Activated B cell treated with CpG ODN at 0.5 μM for 24 hours (primary cell): ENCODE data around the gene PLA2G2F. TPM values are rescaled to one million over a fixed set of nuclear protein-coding genes. Genes with fewer than 3 reads are reported as not detected.

ENCODE experiments used
- ATAC-seq: fragments of 200-7000 bp; cut with Tn5 transposase; one replicate; pipeline ENCODE4 v1.10.0; 2021; ENCODE audit warnings: low read depth, mild to moderate bottlenecking, moderate library complexity
- CTCF ChIA-PET: fragments of 350-600 bp; sonication (Branson Sonifier 250); formaldehyde crosslinking; loops from one replicate; lab custom pipeline; 2021; ENCODE audit warnings: antibody characterized with exemption; lab: Charles Lee
- POLR2A ChIA-PET: fragments of 350-600 bp; sonication (Branson Sonifier 250); formaldehyde crosslinking; loops from one replicate; lab custom pipeline; 2021; ENCODE audit warnings: antibody characterized with exemption; lab: Charles Lee
- DNase-seq: peaks from one replicate; pipeline ENCODE4 v3.0.0; 2022
- H3K27ac Mint-ChIP-seq: one replicate; pipeline ENCODE4 v1.8.0; 2020; ENCODE audit warnings: mixed read lengths
- H3K27me3 Mint-ChIP-seq: one replicate; pipeline ENCODE4 v1.8.0; 2021; ENCODE audit warnings: mixed read lengths
- H3K36me3 Mint-ChIP-seq: one replicate; pipeline ENCODE4 v1.8.0; 2021; ENCODE audit warnings: low read depth, mixed read lengths
- H3K4me1 Mint-ChIP-seq: one replicate; pipeline ENCODE4 v1.8.0; 2021; ENCODE audit warnings: mixed read lengths
- H3K4me3 Mint-ChIP-seq: one replicate; pipeline ENCODE4 v1.8.0; 2020; ENCODE audit warnings: mild to moderate bottlenecking, mixed read lengths
- H3K9me3 Mint-ChIP-seq: one replicate; pipeline ENCODE4 v1.8.0; 2020; ENCODE audit warnings: mixed read lengths
- intact Hi-C: fragments of 100-400 bp; cut with micrococcal nuclease; formaldehyde crosslinking; loops from one replicate; pipeline ENCODE4 v1.15.1; 2024
- total RNA-seq: library from RNA; stranded (reverse); gene quantifications from 2 replicates; pipeline ENCODE4 v1.2.3, GENCODE V29; 2022
- TF ChIP-seq, protein P1 (sequence below): fragments of 200-600 bp; IDR thresholded peaks from one replicate; pipeline ENCODE4 v1.8.0; 2022; ENCODE audit warnings: antibody characterized with exemption, mild to moderate bottlenecking

The PLA2G2F gene
- total RNA-seq, 1 donor from 2014 or later: not detected

DNA sequence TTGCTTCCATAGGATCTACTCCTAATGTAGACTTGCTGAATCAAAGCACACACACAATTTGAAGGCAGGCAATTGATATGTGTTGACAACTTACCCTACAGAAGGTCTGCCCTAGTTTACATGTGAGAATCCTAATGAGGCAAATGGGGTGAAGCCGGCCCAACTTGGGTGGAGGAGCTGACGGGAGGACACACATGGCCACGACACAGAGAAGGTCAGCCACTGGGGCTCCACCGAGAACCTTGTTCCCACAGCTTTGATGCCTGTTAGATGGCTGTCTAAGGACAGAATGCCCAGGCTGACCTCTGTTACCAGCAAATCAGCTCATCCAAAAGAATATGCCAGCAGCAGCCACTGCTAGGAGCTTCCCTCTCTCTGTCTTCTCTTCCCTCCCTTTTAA is 18.3 kb upstream of the PLA2G2F start:
- intact Hi-C loops: no loop called here
- Mint-ChIP-seq H3K9me3 (no peaks in the 10 kb centered on the region), H3K27ac (no peak overlapping the region), H3K27me3 (no peaks in the 10 kb centered on the region), H3K36me3 (no peaks in the 10 kb centered on the region), H3K4me3 (no peak overlapping the region), H3K4me1 (peaks cover 70% of the 10 kb centered on the region)
- ATAC-seq (no peak), DNase-seq (no peak)
- POLR2A ChIA-PET: interaction anchor here (1.6 kb wide), 1 partner anchor 51 kb away, joined by 16 read pairs; no protein-coding TSS in a partner anchor
- TF ChIP-seq, protein P1, sequence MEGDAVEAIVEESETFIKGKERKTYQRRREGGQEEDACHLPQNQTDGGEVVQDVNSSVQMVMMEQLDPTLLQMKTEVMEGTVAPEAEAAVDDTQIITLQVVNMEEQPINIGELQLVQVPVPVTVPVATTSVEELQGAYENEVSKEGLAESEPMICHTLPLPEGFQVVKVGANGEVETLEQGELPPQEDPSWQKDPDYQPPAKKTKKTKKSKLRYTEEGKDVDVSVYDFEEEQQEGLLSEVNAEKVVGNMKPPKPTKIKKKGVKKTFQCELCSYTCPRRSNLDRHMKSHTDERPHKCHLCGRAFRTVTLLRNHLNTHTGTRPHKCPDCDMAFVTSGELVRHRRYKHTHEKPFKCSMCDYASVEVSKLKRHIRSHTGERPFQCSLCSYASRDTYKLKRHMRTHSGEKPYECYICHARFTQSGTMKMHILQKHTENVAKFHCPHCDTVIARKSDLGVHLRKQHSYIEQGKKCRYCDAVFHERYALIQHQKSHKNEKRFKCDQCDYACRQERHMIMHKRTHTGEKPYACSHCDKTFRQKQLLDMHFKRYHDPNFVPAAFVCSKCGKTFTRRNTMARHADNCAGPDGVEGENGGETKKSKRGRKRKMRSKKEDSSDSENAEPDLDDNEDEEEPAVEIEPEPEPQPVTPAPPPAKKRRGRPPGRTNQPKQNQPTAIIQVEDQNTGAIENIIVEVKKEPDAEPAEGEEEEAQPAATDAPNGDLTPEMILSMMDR: no peak
- CTCF ChIA-PET: interaction anchor here (0.9 kb wide), 1 partner anchor 32 kb away, joined by 3 read pairs; no protein-coding TSS in a partner anchor

DNA sequence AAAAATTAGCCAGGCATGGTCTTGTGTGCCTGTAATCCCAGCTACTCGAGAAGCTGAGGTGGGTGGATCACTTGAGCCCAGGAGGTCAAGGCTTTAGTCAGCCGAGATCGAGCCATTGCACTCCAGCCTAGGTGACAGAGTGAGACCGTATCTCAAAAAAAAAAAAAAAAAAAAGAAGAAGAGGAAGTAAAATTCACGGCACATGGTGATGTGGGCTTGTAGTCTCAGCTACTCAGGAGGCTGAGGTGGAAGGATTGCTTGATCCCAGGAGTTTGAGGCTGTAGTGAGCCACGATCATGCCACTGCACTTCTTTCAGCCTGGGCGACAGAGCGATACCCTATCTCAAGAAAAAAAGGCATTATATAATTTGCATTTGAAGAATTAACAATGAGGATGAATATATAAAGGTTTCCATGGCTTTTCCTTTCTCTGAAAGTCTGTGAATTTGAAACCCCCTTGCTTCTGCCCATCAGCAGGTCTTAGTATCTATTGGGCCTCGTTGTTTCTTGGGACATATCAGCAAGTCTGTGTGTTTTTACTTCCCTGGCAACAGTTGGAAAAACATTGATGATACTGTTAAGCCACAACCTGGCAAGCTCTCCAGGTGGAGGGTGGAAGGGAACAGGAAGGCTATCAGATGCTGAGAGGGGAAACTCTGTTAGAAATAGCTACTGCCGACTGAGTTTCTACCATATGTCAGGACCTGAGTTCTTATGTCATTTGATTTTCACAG is 15.2 kb upstream of the PLA2G2F start:
- no peak for DNase-seq
- H3K27me3 Mint-ChIP-seq: no peaks in the 10 kb centered on the region
- ChIA-PET CTCF (interaction anchor here (1.1 kb wide), 1 partner anchor 28 kb away, joined by 5 read pairs; no protein-coding TSS in a partner anchor), POLR2A (interaction anchor here (0.6 to 1.0 kb wide), 4 partner anchors 46 to 1390 kb away, joined by 4 to 6 read pairs (median 5); no protein-coding TSS in a partner anchor)
- intact Hi-C loops: no loop called here
- H3K4me1 Mint-ChIP-seq: peaks cover 71% of the 10 kb centered on the region
- H3K4me3 Mint-ChIP-seq: no peak overlapping the region
- TF ChIP-seq, protein P1: no peak
- no peaks in the 10 kb centered on the region for H3K9me3 Mint-ChIP-seq
- no peak overlapping the region for H3K27ac Mint-ChIP-seq
- ATAC-seq: peak; percentile 64
- no peaks in the 10 kb centered on the region for H3K36me3 Mint-ChIP-seq

DNA sequence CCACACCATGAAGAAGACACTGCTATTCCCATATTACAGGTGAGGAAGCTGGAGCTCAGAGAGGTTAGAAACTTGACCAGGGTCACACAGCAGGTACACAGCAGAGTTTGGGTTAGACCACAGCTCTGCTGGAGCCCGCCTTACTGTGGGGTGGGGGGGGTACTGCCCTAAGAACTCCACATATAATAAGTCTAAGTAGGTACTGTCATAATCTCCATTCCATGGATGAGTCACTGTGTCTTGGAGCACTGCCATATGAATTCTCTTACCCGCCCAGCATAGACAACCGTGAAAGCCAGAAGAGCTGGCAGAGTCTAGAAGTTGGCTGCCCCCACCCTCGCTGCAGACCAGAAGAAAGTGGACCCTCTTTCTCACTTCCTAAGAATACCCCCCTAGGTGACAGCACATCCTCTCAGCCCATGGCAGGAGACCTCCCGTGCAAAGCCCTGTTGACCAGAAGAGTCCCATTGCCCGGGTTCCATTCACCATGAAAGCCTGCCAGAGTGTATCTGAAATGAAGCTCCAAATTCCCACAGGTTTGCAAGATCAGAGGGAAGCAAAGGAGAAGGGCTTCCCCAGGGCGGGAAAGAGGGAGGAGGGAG is 14.6 kb upstream of the PLA2G2F start:
- Mint-ChIP-seq H3K4me1 (peaks cover 64% of the 10 kb centered on the region), H3K36me3 (no peaks in the 10 kb centered on the region), H3K9me3 (peaks cover under 1% of the 10 kb centered on the region), H3K4me3 (no peak overlapping the region), H3K27ac (peak overlapping the region; percentile 35), H3K27me3 (no peaks in the 10 kb centered on the region)
- ChIA-PET CTCF (interaction anchor here (1.1 kb wide), 1 partner anchor 27 kb away, joined by 5 read pairs; no protein-coding TSS in a partner anchor), POLR2A (interaction anchor here (0.7 kb wide), 1 partner anchor 47 kb away, joined by 6 read pairs; no protein-coding TSS in a partner anchor)
- ATAC-seq (no peak), DNase-seq (no peak)
- TF ChIP-seq, protein P1: no peak
- intact Hi-C loops: no loop called here

DNA sequence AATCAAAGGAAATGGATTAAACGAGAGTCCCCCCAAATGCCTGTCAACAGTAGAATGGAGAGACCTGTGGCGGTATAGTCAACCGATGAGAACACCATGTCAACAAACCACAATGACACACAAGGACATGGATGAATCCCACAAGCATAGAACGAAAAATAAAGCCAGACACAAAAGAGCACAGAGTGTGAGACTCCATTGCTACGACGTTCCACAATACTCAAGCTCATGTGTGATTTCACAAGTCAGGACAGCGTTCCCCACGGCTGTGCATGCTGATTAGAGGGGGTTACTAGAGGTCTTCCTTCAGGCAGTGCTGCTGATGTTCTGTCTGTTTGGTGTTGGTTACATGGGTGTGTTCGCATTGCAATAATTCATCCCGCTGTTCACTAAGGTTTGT is 14.0 kb upstream of the PLA2G2F start:
- intact Hi-C loops: no loop called here
- H3K27me3 Mint-ChIP-seq: no peaks in the 10 kb centered on the region
- H3K36me3 Mint-ChIP-seq: no peaks in the 10 kb centered on the region
- POLR2A ChIA-PET: no interaction called here
- TF ChIP-seq, protein P1: no peak
- no peak for DNase-seq
- no peak overlapping the region for H3K27ac Mint-ChIP-seq
- H3K4me3 Mint-ChIP-seq: no peak overlapping the region
- ATAC-seq: no peak
- H3K9me3 Mint-ChIP-seq: peaks cover 5% of the 10 kb centered on the region
- peaks cover 59% of the 10 kb centered on the region for H3K4me1 Mint-ChIP-seq
- CTCF ChIA-PET: no interaction called here
